Measurements from ENCODE around the gene DDX19B. TPM values are rescaled to one million over a fixed set of nuclear protein-coding genes. Genes with fewer than 3 reads are reported as not detected.

DDX19B gene
- polyA plus RNA-seq, 3 donors = 29.2 to 33.0 (median 31.9) TPM

DNA sequence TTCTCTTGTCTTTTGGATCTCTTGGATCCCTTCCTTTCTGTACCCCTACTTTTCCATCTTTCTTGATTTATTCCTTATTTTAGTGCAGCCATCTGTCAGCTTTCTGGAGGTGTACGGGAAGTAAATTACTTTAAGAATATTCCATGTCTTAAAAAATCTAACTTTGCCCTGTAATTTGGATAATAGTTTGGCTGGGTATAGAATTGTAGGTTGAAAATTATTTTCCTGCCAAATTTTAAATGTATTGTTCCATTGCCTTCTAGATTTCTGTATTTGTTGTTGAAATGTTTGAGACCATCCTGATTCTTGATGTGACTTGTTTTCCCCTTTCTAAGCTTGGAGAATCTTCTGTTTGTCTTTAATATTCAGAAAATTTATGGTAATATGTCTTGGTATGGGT is 2.1 kb downstream of the DDX19B start:
- H3K36me3 ChIP-seq (replicated peaks in 1 of 2; ENCODE audit: control insufficient read depth in 1 of 2, insufficient read depth in 2 of 2, low read length in 2 of 2) = no peaks in the 10 kb centered on the region
- H3K79me2 ChIP-seq (ENCODE audit: insufficient read depth, low read length) = peaks cover 58% of the 10 kb centered on the region
- H3K4me1 ChIP-seq (ENCODE audit: control insufficient read depth in 1 of 2, insufficient read depth in 2 of 2, low read length in 2 of 2) = peaks cover 28 to 37% of the 10 kb centered on the region in 2 donors
- Mint-ChIP-seq H3K27ac (no peak overlapping the region), H3K36me3 (peaks cover 14 to 25% of the 10 kb centered on the region in 2 donors), H3K4me3 (no peak overlapping the region), H3K9me3 (peaks cover 4 to 10% (median 8%) of the 10 kb centered on the region in 7 donors), H3K27me3 (ENCODE audit: low read depth in 3 of 3) (no peaks in the 10 kb centered on the region), H3K4me1 (peaks cover 47% of the 10 kb centered on the region)
- no CpG with 5 or more reads among the region's 1 CpG for WGBS (ENCODE audit: insufficient coverage)
- no peaks in the 10 kb centered on the region for H3K27me3 ChIP-seq (ENCODE audit: control insufficient read depth in 2 of 2, insufficient read depth in 2 of 2, low read length in 2 of 2)
- H3K9ac ChIP-seq (ENCODE audit: insufficient read depth, low read length, poor library complexity, severe bottlenecking) = no peak overlapping the region
- H3K4me3 ChIP-seq (replicated peaks in 1 of 3; ENCODE audit: low read depth in 2 of 3, low read length in 3 of 3) = no peak overlapping the region
- H2AFZ ChIP-seq (ENCODE audit: insufficient read depth, low read depth, low read length, poor library complexity, severe bottlenecking) = no peak overlapping the region
- no peaks in the 10 kb centered on the region for H3K9me3 ChIP-seq (replicated peaks in 1 of 2; ENCODE audit: control insufficient read depth in 1 of 2, insufficient read depth in 1 of 2, low read length in 2 of 2)
- no peak overlapping the region for H3K27ac ChIP-seq (ENCODE audit: low read depth in 1 of 2, low read length in 2 of 2)
- TF ChIP-seq, protein P1, sequence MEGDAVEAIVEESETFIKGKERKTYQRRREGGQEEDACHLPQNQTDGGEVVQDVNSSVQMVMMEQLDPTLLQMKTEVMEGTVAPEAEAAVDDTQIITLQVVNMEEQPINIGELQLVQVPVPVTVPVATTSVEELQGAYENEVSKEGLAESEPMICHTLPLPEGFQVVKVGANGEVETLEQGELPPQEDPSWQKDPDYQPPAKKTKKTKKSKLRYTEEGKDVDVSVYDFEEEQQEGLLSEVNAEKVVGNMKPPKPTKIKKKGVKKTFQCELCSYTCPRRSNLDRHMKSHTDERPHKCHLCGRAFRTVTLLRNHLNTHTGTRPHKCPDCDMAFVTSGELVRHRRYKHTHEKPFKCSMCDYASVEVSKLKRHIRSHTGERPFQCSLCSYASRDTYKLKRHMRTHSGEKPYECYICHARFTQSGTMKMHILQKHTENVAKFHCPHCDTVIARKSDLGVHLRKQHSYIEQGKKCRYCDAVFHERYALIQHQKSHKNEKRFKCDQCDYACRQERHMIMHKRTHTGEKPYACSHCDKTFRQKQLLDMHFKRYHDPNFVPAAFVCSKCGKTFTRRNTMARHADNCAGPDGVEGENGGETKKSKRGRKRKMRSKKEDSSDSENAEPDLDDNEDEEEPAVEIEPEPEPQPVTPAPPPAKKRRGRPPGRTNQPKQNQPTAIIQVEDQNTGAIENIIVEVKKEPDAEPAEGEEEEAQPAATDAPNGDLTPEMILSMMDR (IDR thresholded peaks at IDR 0.05) = no peak
- intact Hi-C loops (cut with micrococcal nuclease) = no loop called here
- DNase-seq = no peak
- H4K20me1 ChIP-seq (ENCODE audit: insufficient read depth, low read length) = peaks cover 4% of the 10 kb centered on the region
- H3K4me2 ChIP-seq (replicated peaks; ENCODE audit: extremely low read depth, low read length, poor library complexity, severe bottlenecking) = no peak overlapping the region

- peaks cover 47% of the 10 kb centered on the region for H3K4me1 Mint-ChIP-seq
- H3K27ac ChIP-seq (ENCODE audit: low read depth in 1 of 2, low read length in 2 of 2) = peak overlapping the region in 1 of 2 donors; percentile 24
- DNase-seq = no peak
Observed at GRCh38 chr16:70302745-70303144, 3.8 kb downstream of the DDX19B start.

More at GRCh38 chr16:70302745-70303144, 3.8 kb downstream of the DDX19B start:
- Histone ChIP-seq H2AFZ (ENCODE audit: insufficient read depth, low read depth, low read length, poor library complexity, severe bottlenecking) (no peak overlapping the region), H3K79me2 (ENCODE audit: insufficient read depth, low read length) (peaks cover 72% of the 10 kb centered on the region), H3K9ac (ENCODE audit: insufficient read depth, low read length, poor library complexity, severe bottlenecking) (no peak overlapping the region), H3K9me3 (replicated peaks in 1 of 2; ENCODE audit: control insufficient read depth in 1 of 2, insufficient read depth in 1 of 2, low read length in 2 of 2) (no peaks in the 10 kb centered on the region), H4K20me1 (ENCODE audit: insufficient read depth, low read length) (peaks cover 4% of the 10 kb centered on the region), H3K27me3 (ENCODE audit: control insufficient read depth in 2 of 2, insufficient read depth in 2 of 2, low read length in 2 of 2) (no peaks in the 10 kb centered on the region), H3K4me2 (replicated peaks; ENCODE audit: extremely low read depth, low read length, poor library complexity, severe bottlenecking) (no peak overlapping the region), H3K36me3 (replicated peaks in 1 of 2; ENCODE audit: control insufficient read depth in 1 of 2, insufficient read depth in 2 of 2, low read length in 2 of 2) (no peaks in the 10 kb centered on the region), H3K4me1 (ENCODE audit: control insufficient read depth in 1 of 2, insufficient read depth in 2 of 2, low read length in 2 of 2) (peaks cover 28 to 37% of the 10 kb centered on the region in 2 donors), H3K4me3 (replicated peaks in 1 of 3; ENCODE audit: low read depth in 2 of 3, low read length in 3 of 3) (no peak overlapping the region)
- intact Hi-C loops (cut with micrococcal nuclease) = no loop called here
- no CpG with 5 or more reads among the region's 1 CpG for WGBS (ENCODE audit: insufficient coverage)
- Mint-ChIP-seq H3K27ac (peak overlapping the region in 1 of 7 donors; percentile 43), H3K27me3 (ENCODE audit: low read depth in 3 of 3) (no peaks in the 10 kb centered on the region), H3K9me3 (peaks cover 4 to 10% (median 8%) of the 10 kb centered on the region in 7 donors), H3K4me3 (no peak overlapping the region), H3K36me3 (peaks cover 14 to 29% of the 10 kb centered on the region in 2 donors)
- TF ChIP-seq, protein P1 (IDR thresholded peaks at IDR 0.05) = no peak
